Caco-2 (cell line): Measurements from ENCODE around the gene CDHR2. TPM values are rescaled to one million over a fixed set of nuclear protein-coding genes. Genes with fewer than 3 reads are reported as not detected.
A peak's percentile ranks its signal among the peaks of the same experiment; 100 is the strongest.

Experiments used
- BruUV-seq: library from RNA; stranded (reverse); fragments of 400-500 nt; replicated peaks from 2 replicates; lab custom pipeline; 2021; lab: Mats Ljungman, UMichigan
- CTCF ChIA-PET: fragments of 300-600 bp; sonication (Branson Sonifier 250); formaldehyde crosslinking; loops from one replicate; lab custom pipeline; 2022; ENCODE audit warnings: antibody characterized with exemption; lab: Charles Lee
- POLR2A ChIA-PET: fragments of 300-600 bp; sonication (Branson Sonifier 250); formaldehyde crosslinking; loops from one replicate; lab custom pipeline; 2022; ENCODE audit warnings: antibody characterized with exemption; lab: Charles Lee
- DNase-seq, 2 experiments: peaks; one replicate each; pipeline versions ENCODE4 v3.0.0 to v3.0.0-alpha.2; 2020 to 2022
- H3K27me3 ChIP-seq: replicated peaks from 2 replicates; pipeline ENCODE4 v1.6.0; 2011; ENCODE audit warnings: low read length; ENCODE audit not compliant: control insufficient read depth, insufficient read depth
- H3K36me3 ChIP-seq: 2 replicates; pipeline ENCODE4 v1.5.1; 2011; ENCODE audit warnings: low read length; ENCODE audit not compliant: control insufficient read depth, insufficient read depth
- H3K4me1 ChIP-seq: fragments of 250-450 bp; sonication (Bioruptor Pico); 2 replicates; pipeline ENCODE4 v1.5.1; 2020; ENCODE audit warnings: mild to moderate bottlenecking
- H3K4me3 ChIP-seq: 2 replicates; pipeline ENCODE4 v1.5.1; 2011; ENCODE audit warnings: low read depth, mild to moderate bottlenecking, control low read depth, low read length
- H3K9me3 ChIP-seq: fragments of 250-450 bp; sonication (Bioruptor Pico); 2 replicates; pipeline ENCODE4 v1.5.1; 2020; ENCODE audit warnings: mild to moderate bottlenecking, moderate library complexity
- H3K27ac Mint-ChIP-seq: one replicate; pipeline ENCODE4 v1.8.0; 2022; ENCODE audit warnings: mixed read lengths; ENCODE audit not compliant: unreplicated experiment
- H3K27me3 Mint-ChIP-seq: one replicate; pipeline ENCODE4 v1.8.0; 2022; ENCODE audit warnings: mixed read lengths; ENCODE audit not compliant: insufficient read depth, unreplicated experiment
- H3K36me3 Mint-ChIP-seq: one replicate; pipeline ENCODE4 v1.8.0; 2022; ENCODE audit warnings: mild to moderate bottlenecking, mixed read lengths; ENCODE audit not compliant: insufficient read depth, unreplicated experiment
- H3K4me1 Mint-ChIP-seq: one replicate; pipeline ENCODE4 v1.8.0; 2022; ENCODE audit warnings: low read depth, mixed read lengths; ENCODE audit not compliant: unreplicated experiment
- H3K4me3 Mint-ChIP-seq: one replicate; pipeline ENCODE4 v1.8.0; 2022; ENCODE audit warnings: mild to moderate bottlenecking, moderate library complexity, mixed read lengths; ENCODE audit not compliant: unreplicated experiment
- H3K9me3 Mint-ChIP-seq: one replicate; pipeline ENCODE4 v1.8.0; 2022; ENCODE audit warnings: mixed read lengths; ENCODE audit not compliant: unreplicated experiment
- CTCF ChIP-seq, 2 experiments: fragments of 200-600 bp in 1 of 2; IDR thresholded peaks; 1 replicate in 1 of 2; 2 replicates in 1 of 2; pipeline versions ENCODE4 v1.5.1 to v1.8.0; 2011 to 2022; ENCODE audit warnings: antibody characterized with exemption in 1 of 2, control low read depth in 1 of 2, inconsistent platforms in 1 of 2, low read depth in 1 of 2, low read length in 1 of 2, mild to moderate bottlenecking in 1 of 2, moderate library complexity in 1 of 2; ENCODE audit not compliant: insufficient read depth in 1 of 2, severe bottlenecking in 1 of 2, unreplicated experiment in 1 of 2
- intact Hi-C: fragments of 100-400 bp; cut with micrococcal nuclease; formaldehyde crosslinking; loops from one replicate; pipeline ENCODE4 v1.10.0; 2022; ENCODE audit not compliant: unreplicated experiment
- total RNA-seq: library from RNA; stranded (reverse); gene quantifications from 2 replicates; pipeline ENCODE4 v1.2.3, GENCODE V29; 2022

The CDHR2 gene
- total RNA-seq, 1 experiment from 2014 or later: 0.59 TPM

GRCh38 chr5:176578391-176578808, 29.3 kb downstream of the CDHR2 start:
- CTCF ChIA-PET: interaction anchor here (0.6 to 1.7 kb wide), 6 partner anchors 8 to 162 kb away, joined by 3 to 8 read pairs (median 4); partner anchors contain the start of genes CLTB, RNF44 and TSPAN17
- no peaks in the 10 kb centered on the region for H3K9me3 Mint-ChIP-seq
- peaks cover 6% of the 10 kb centered on the region for H3K4me1 Mint-ChIP-seq
- Histone ChIP-seq H3K4me3 (no peak overlapping the region), H3K4me1 (no peaks in the 10 kb centered on the region), H3K27me3 (no peaks in the 10 kb centered on the region), H3K9me3 (no peaks in the 10 kb centered on the region), H3K36me3 (no peaks in the 10 kb centered on the region)
- no peak overlapping the region for H3K4me3 Mint-ChIP-seq
- peak overlapping the region; percentile 50 for H3K27ac Mint-ChIP-seq
- POLR2A ChIA-PET: interaction anchor here (0.7 kb wide), 1 partner anchor 41 kb away, joined by 4 read pairs; no protein-coding TSS in a partner anchor
- H3K36me3 Mint-ChIP-seq: no peaks in the 10 kb centered on the region
- BruUV-seq: no TSS peak
- peaks cover 6% of the 10 kb centered on the region for H3K27me3 Mint-ChIP-seq
- intact Hi-C loops: loop anchor here (1.0 to 2.0 kb wide), 3 partner anchors 34 to 162 kb away; partner anchors contain the start of genes CLTB and TSPAN17
- TF ChIP-seq CTCF (IDR thresholded peaks at IDR 0.05; ENCODE audit: insufficient read depth in 1 of 2, low read depth in 1 of 2, low read length in 1 of 2, severe bottlenecking in 1 of 2, unreplicated experiment in 1 of 2): peak; percentile 79 to 92
- DNase-seq: peak; percentile 87 to 89

GRCh38 chr5:176579323-176579722, 30.2 kb downstream of the CDHR2 start:
- BruUV-seq: no TSS peak
- intact Hi-C loops: loop anchor here (2.0 kb wide), 2 partner anchors 67 to 163 kb away; partner anchors contain the start of genes CLTB and TSPAN17

GRCh38 chr5:176581361-176581760, 32.2 kb downstream of the CDHR2 start:
- intact Hi-C loops: no loop called here
- Histone ChIP-seq H3K4me3 (no peak overlapping the region), H3K4me1 (no peaks in the 10 kb centered on the region), H3K9me3 (peaks cover 18% of the 10 kb centered on the region), H3K36me3 (no peaks in the 10 kb centered on the region), H3K27me3 (no peaks in the 10 kb centered on the region)
- Mint-ChIP-seq H3K36me3 (no peaks in the 10 kb centered on the region), H3K4me3 (no peak overlapping the region), H3K4me1 (peaks cover 6% of the 10 kb centered on the region), H3K27me3 (peaks cover 6% of the 10 kb centered on the region), H3K9me3 (no peaks in the 10 kb centered on the region), H3K27ac (no peak overlapping the region)
- ChIA-PET POLR2A (no interaction called here), CTCF (no interaction called here)
- no peak for TF ChIP-seq CTCF (IDR thresholded peaks at IDR 0.05; ENCODE audit: insufficient read depth in 1 of 2, low read depth in 1 of 2, low read length in 1 of 2, severe bottlenecking in 1 of 2, unreplicated experiment in 1 of 2)
- no peak for DNase-seq
- BruUV-seq: no TSS peak

More at GRCh38 chr5:176579323-176579722, 30.2 kb downstream of the CDHR2 start:
- ChIA-PET CTCF (interaction anchor here (0.6 to 1.7 kb wide), 4 partner anchors 9 to 164 kb away, joined by 3 to 8 read pairs (median 4); partner anchors contain the start of gene TSPAN17), POLR2A (no interaction called here)
- no peak for TF ChIP-seq CTCF (IDR thresholded peaks at IDR 0.05; ENCODE audit: insufficient read depth in 1 of 2, low read depth in 1 of 2, low read length in 1 of 2, severe bottlenecking in 1 of 2, unreplicated experiment in 1 of 2)
- no peak for DNase-seq
- Histone ChIP-seq H3K36me3 (no peaks in the 10 kb centered on the region), H3K4me3 (no peak overlapping the region), H3K9me3 (peaks cover 2% of the 10 kb centered on the region; the same call in 1 of the 2 replicates), H3K4me1 (no peaks in the 10 kb centered on the region), H3K27me3 (no peaks in the 10 kb centered on the region)
- H3K36me3 Mint-ChIP-seq: no peaks in the 10 kb centered on the region
- H3K27ac Mint-ChIP-seq: no peak overlapping the region
- peaks cover 6% of the 10 kb centered on the region for H3K4me1 Mint-ChIP-seq
- peaks cover 6% of the 10 kb centered on the region for H3K27me3 Mint-ChIP-seq
- no peak overlapping the region for H3K4me3 Mint-ChIP-seq
- H3K9me3 Mint-ChIP-seq: no peaks in the 10 kb centered on the region
